Uterus (tissue), 2 donors: ENCODE results near the gene PRRT1.

Source experiments
- POLR2A ChIP-seq, 2 donors: fragments of 450-650 bp; IDR thresholded peaks; one replicate each; pipeline ENCODE4 v1.6.1; 2016; ENCODE audit warnings: antibody characterized with exemption in 2 of 2, mild to moderate bottlenecking in 1 of 2, moderate library complexity in 1 of 2
- TF ChIP-seq, protein P1 (sequence below), 4 experiments: fragments of 200-600 bp in 2 of 4; fragments of 450-650 bp in 2 of 4; sonication (generic) in 2 of 4; IDR thresholded peaks; one replicate each; pipeline ENCODE4 v1.5.1; 2016 to 2019; ENCODE audit warnings: antibody characterized with exemption in 4 of 4, mild to moderate bottlenecking in 2 of 4, moderate library complexity in 1 of 4

DNA sequence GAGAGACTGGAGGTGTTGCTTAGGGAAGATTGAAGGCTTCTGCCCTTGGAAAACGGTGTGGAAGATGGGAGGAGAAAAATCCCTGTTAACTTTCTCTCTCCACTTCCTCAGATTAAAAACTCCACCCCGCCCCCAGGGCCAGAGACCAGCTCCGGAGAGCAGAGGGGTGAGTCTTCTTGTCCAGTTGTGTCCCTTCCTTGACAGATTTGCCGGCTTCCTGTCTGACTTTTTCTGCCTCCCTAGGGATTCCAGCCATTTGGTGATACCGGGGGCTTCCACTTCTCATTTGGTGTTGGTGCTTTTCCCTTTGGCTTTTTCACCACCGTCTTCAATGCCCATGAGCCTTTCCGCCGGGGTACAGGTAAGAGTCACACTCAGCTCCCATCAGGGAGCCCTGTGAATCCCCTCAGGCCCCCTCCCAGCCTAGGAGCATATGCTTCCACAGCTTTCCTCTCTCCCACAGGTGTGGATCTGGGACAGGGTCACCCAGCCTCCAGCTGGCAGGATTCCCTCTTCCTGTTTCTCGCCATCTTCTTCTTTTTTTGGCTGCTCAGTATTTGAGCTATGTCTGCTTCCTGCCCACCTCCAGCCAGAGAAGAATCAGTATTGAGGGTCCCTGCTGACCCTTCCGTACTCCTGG is 28.1 kb upstream of the PRRT1 start:
- no peak for TF ChIP-seq POLR2A (IDR thresholded peaks at IDR 0.05)
- TF ChIP-seq, protein P1, sequence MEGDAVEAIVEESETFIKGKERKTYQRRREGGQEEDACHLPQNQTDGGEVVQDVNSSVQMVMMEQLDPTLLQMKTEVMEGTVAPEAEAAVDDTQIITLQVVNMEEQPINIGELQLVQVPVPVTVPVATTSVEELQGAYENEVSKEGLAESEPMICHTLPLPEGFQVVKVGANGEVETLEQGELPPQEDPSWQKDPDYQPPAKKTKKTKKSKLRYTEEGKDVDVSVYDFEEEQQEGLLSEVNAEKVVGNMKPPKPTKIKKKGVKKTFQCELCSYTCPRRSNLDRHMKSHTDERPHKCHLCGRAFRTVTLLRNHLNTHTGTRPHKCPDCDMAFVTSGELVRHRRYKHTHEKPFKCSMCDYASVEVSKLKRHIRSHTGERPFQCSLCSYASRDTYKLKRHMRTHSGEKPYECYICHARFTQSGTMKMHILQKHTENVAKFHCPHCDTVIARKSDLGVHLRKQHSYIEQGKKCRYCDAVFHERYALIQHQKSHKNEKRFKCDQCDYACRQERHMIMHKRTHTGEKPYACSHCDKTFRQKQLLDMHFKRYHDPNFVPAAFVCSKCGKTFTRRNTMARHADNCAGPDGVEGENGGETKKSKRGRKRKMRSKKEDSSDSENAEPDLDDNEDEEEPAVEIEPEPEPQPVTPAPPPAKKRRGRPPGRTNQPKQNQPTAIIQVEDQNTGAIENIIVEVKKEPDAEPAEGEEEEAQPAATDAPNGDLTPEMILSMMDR (IDR thresholded peaks at IDR 0.05), result no peak
